HepG2 (cell line): Measurements from ENCODE around the gene BRAT1.

Experiments used
- CHD2 ChIP-seq: IDR thresholded peaks from 2 replicates; pipeline ENCODE4 v1.6.1; 2011; ENCODE audit warnings: low read depth, low read length, improper control_type of control experiment
- ETV5 ChIP-seq: IDR thresholded peaks from 2 replicates; pipeline ENCODE4 v1.6.1; 2018; ENCODE audit warnings: missing biosample characterization, missing genetic modification reagents, inconsistent platforms, borderline replicate concordance
- IRF2 ChIP-seq: IDR thresholded peaks from 2 replicates; pipeline ENCODE4 v1.6.1; 2018; ENCODE audit warnings: missing genetic modification reagents, missing compliant biosample characterization
- KDM2A ChIP-seq: sonication (generic); formaldehyde crosslinking; IDR thresholded peaks from 2 replicates; pipeline ENCODE4 v1.4.0; 2020; ENCODE audit warnings: low read depth, missing genetic modification reagents, borderline replicate concordance
- KMT2A ChIP-seq: sonication (generic); formaldehyde crosslinking; IDR thresholded peaks from 2 replicates; pipeline ENCODE4 v1.4.0; 2020; ENCODE audit warnings: missing genetic modification reagents
- MTA3 ChIP-seq: sonication (generic); formaldehyde crosslinking; IDR thresholded peaks from 2 replicates; pipeline ENCODE4 v1.4.0; 2020; ENCODE audit warnings: missing genetic modification reagents
- MYC ChIP-seq: sonication (generic); formaldehyde crosslinking; IDR thresholded peaks from 2 replicates; pipeline ENCODE4 v1.9.0; 2021; ENCODE audit warnings: missing genetic modification reagents, borderline replicate concordance
- TCF12 ChIP-seq, 2 experiments: fragments of 450-650 bp in 1 of 2; sonication (generic) in 1 of 2; formaldehyde crosslinking in 1 of 2; IDR thresholded peaks; 2 replicates each; pipeline versions ENCODE4 v1.6.1 to v1.8.0; 2017 to 2022; ENCODE audit warnings: antibody characterized with exemption in 1 of 2, mild to moderate bottlenecking in 1 of 2, missing genetic modification reagents in 1 of 2, moderate library complexity in 1 of 2
- TCF7 ChIP-seq: sonication (generic); IDR thresholded peaks from 2 replicates; pipeline ENCODE4 v1.6.1; 2016; ENCODE audit warnings: antibody characterized with exemption, low read depth
- ZNF430 ChIP-seq: sonication (generic); formaldehyde crosslinking; IDR thresholded peaks from 2 replicates; pipeline ENCODE4 v1.9.0; 2021; ENCODE audit warnings: mild to moderate bottlenecking, missing genetic modification reagents
- ZNF431 ChIP-seq: sonication (generic); formaldehyde crosslinking; IDR thresholded peaks from 2 replicates; pipeline ENCODE4 v1.9.0; 2022; ENCODE audit warnings: missing genetic modification reagents, low read depth, mild to moderate bottlenecking, borderline replicate concordance
- ZNF589 ChIP-seq: sonication (generic); formaldehyde crosslinking; conservative IDR thresholded peaks from 2 replicates; pipeline ENCODE4 v1.8.0; 2022; ENCODE audit warnings: mild to moderate bottlenecking, moderate library complexity, missing genetic modification reagents
- TF ChIP-seq, protein P1 (sequence below): sonication (generic); formaldehyde crosslinking; IDR thresholded peaks from 2 replicates; pipeline ENCODE4 v1.9.0; 2021; ENCODE audit warnings: missing genetic modification reagents, borderline replicate concordance

DNA sequence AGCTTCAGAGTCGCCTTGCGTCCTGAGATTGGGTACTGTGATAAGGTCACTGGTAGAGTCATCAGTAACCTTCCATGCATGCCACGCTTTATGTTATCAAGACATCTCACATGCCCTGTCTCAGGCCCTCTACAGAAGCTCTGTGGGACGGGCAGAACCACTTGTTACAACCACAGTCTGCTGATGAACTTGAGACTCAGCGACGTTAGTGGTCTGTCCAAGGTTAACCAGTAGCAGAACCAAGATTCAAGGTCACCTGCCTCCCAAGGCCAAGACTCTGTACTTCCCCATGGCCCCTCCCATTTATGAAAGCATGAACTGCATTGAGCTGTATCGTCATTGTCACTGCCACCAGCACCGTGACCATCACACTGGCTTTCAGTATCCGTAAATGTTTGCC is 18.4 kb upstream of the BRAT1 start:
- TF ChIP-seq ZNF589 (CRISPR knock-in tag) (no peak), CHD2 (no peak), IRF2 (CRISPR knock-in tag) (no peak), TCF12 (IDR thresholded peaks at IDR 0.05) (no peak), TCF12 (CRISPR knock-in tag; IDR thresholded peaks at IDR 0.05) (no peak), MTA3 (CRISPR knock-in tag) (no peak), ZNF431 (no peak), KDM2A (CRISPR knock-in tag) (no peak), TCF7 (no peak), ZNF430 (no peak), ETV5 (CRISPR knock-in tag) (no peak), KMT2A (CRISPR knock-in tag) (no peak), MYC (CRISPR knock-in tag) (no peak)
- TF ChIP-seq, protein P1, sequence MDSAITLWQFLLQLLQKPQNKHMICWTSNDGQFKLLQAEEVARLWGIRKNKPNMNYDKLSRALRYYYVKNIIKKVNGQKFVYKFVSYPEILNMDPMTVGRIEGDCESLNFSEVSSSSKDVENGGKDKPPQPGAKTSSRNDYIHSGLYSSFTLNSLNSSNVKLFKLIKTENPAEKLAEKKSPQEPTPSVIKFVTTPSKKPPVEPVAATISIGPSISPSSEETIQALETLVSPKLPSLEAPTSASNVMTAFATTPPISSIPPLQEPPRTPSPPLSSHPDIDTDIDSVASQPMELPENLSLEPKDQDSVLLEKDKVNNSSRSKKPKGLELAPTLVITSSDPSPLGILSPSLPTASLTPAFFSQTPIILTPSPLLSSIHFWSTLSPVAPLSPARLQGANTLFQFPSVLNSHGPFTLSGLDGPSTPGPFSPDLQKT (CRISPR knock-in tag) = no peak
